ENCODE results near the gene SNX24.
"Not testable (repeated sequence)": the region's sequence is repeated elsewhere in the genome, so short reads cannot be mapped to it uniquely, and the experiment has no call there.

The SNX24 gene

GRCh38 chr5:122967625-122968024, 122.2 kb downstream of the SNX24 start:
- DNase-seq, result no peak

DNA sequence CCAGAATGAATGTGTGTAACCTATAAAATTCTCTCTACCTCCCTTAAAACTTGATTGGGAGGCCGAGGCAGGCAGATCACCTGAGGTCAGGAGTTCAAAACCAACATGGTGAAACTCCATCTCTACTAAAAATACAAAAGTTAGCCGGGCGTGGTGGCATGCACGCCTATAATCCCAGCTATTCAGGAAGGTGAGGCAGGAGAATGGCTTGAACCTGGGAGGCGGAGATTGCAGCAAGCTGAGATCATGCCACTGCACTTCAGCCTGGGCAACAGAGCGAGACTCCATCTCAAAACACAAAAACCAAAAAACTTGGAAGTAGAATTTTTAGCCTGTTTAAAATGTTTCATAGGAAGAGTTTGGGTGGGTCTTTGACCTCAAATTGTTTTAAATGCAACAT, 122.6 kb downstream of the SNX24 start:
- not testable (repeated sequence) for DNase-seq

GRCh38 chr5:122971333-122971732, 125.9 kb downstream of the SNX24 start:
- DNase-seq, result no peak

- DNase-seq, result no peak
Observed at GRCh38 chr5:122972877-122973276, 127.5 kb downstream of the SNX24 start.

DNA sequence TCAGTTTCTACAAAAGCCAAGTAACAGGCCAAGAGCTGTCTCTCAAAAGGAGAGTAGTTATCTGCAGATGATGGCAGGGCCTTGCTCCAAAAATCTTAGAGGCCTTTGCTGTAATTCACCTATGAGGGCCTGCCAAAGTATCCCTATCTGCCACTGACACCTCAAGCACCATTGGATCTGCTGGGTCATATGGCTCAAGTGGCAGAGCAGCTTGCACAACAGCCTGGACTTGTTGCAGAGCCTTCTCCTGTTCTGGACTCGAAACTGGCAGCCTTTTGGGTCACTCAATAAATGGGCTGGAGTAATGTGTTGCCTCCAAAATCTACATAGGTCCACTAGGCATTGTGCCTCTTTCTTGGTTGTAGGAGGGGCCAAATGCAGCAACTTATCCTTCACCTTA, 128.3 kb downstream of the SNX24 start:
- not testable (repeated sequence) for DNase-seq

DNA sequence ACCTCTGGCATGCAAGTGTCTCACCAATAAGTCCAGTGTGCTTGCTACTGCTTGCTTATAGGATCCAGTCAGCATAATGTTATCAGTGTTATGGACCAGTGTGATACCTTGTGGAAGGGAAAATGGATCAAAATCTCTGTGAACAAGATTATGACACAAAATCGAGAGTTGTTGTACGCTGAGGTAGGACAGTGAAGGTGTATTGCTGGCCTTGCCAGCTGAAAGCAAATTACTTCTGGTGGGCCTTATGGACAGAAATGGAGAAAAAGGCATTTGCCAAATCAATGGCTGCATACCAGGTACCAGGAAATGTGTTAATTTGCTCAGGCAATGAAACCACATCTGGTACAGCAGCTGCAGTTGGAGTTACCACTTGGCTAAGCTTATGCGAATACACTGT, 128.8 kb downstream of the SNX24 start:
- DNase-seq, result not testable (repeated sequence)

- DNase-seq, result no peak
Observed at GRCh38 chr5:122977319-122977718, 131.9 kb downstream of the SNX24 start.

DNA sequence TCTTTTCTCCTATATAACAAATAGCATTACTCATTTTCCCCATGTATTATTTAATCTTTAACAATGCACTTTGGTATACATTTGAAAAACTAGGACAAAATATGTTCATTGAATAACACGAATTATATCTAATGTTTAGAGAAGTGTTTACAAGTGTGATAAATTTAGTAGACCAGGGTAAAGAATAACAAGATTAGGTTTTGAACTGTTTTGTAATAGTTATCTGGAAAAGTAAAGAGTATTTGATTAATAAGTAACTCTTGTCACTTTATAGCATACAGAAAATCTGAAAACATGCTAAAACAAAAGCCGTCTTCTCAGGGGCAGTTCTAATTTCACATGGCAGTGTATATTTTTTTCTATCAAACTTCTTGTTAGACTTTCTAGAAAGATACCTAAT, 132.7 kb downstream of the SNX24 start:
- DNase-seq, result no peak

DNA sequence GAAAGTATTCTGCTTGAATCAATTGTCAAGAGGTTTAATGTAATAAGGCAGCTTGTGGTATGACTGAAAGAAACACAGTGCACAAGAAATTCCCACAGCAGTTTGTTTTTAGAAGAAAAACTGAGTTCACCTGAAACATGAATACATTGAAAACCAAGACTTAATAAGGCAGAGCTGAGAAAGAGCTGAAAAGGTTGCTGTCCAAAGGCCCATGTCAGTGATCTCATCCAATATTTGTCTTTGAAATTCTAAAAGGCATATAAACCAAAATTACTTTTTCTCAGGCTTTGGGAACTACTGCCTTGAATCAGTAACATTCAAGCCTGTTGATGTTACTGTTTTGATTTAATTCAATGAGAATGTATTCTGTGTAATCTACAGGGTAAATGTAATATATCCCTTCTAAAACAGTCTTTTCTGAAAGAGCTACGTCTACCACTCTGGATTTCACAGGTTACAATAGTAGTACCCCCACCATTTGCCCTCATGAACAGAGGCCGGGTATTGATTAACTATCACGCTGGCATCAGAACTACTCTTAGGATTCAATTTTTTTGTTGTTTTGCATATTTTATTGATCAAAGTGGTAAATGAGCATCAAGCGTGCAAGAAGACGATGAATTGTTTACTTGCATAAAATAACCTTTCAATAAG, 133.4 kb downstream of the SNX24 start:
- DNase-seq, result no peak

GRCh38 chr5:122981846-122982245, 136.4 kb downstream of the SNX24 start:
- no peak for DNase-seq

DNA sequence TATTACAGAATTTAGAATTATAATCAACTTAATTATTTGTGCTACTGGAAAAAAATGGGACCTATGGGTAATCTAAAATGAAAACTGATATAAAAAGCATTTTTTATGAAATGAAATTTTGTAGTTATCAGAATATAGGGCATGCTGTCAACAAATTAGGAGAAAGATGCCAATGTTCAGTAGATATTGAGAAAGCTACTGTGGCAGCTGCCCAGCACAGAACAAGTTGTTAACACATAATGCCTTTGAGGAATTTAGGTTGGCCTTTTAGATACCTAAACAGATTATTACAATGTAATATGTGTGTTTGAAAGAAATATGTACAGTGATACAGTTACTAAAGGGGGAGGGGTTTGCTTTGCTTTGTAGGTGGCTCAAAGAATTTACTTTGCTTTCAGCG, 137.0 kb downstream of the SNX24 start:
- DNase-seq, result no peak

DNA sequence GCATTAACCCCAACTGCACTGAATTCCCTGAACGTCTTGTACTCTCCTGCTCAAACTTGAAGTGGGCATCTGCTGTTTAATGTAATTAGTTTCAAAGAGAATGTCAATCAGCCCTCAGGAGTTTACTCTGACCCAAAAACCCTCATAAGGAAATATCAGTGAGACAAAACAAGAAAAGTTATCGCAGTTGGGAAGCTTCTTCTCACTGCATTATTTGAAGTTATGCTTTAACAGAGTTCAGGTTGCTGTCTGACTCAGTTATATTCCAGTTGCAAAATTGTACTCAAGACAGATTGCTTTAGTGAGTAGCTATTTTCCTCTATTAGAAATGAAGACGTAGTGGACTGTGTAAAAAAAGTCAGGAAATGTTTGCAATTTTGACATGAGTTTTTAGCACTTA, 139.0 kb downstream of the SNX24 start:
- DNase-seq, result no peak

DNA sequence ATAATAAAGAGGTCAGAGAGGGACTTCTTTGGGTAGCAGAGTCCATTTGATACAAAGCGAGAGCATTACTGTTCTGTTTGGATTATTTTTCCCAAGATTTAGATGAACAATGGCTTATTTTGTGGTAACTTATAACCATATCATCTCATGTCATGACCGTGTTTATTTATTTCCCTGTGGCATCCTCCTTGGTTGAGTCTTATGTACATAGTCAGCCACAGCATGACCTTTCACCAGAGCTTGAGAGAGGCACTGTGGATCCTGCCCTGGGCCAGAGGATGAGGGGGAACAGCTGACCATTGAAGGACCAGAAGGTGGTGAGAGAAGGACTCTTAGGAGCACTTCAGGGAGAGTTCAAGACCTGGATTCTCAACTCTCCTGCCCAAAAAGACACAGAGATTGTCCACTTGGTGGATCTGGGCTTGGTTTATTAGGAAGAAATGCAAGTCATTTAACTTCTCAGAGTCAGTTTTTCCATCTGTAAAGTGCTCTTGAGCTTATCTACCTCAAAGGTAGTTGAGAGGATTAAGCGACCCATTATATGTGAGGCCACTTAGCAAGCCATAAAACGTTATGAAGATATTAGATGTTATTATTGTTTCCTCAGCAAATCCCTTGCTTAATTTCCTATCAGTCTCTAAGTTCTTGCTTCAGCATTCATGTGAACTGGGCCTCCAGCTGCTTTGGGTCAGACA, 139.7 kb downstream of the SNX24 start:
- DNase-seq, result no peak

DNA sequence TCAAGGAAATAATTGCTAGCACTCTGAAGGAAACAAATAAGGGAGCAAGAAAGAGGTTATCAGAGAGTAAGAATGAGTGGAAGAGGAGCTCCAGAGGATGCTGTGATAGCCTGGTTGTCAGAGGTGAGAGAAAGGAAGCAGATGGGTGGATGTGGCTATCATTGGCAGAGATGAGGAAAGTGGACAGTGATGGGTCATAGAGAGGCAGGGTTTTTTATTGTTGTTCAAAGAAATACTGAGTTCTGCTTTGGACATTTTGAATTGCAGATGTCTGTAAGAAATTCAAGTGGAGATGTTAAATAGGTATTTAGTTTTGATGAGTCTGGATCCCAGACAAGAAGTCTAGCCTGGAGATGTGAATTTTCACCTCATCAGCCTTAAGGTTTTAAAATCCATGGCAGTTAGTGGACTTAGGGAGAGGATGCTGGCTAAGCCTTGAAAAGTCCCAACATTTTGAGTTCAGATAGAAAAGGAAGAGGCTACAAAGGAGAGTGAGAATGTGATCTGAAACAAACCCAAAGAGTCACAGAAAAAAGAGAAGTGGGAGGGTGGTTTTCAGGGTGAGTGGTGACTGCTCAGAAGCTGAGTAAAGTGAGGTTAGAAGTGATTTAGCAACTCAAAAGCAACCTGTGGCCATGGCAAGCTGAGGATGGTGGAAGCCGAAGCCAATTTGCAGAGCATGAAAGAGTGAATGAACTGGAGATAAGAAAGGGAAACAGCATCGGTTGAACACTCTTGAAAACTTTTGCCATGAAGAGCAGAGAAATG, 140.7 kb downstream of the SNX24 start:
- DNase-seq, result no peak

- DNase-seq, result no peak
Observed at GRCh38 chr5:122996091-122996490, 150.7 kb downstream of the SNX24 start.

GRCh38 chr5:122997294-122997693, 151.9 kb downstream of the SNX24 start:
- no peak for DNase-seq

- peak; percentile 43 to 70 for DNase-seq
Observed at GRCh38 chr5:122999947-123000563, 154.6 kb downstream of the SNX24 start.

- DNase-seq, result no peak
Observed at GRCh38 chr5:123000731-123001130, 155.3 kb downstream of the SNX24 start.

GRCh38 chr5:123001808-123002207, 156.4 kb downstream of the SNX24 start:
- no peak for DNase-seq

- DNase-seq, result no peak
Observed at GRCh38 chr5:123007182-123007581, 161.8 kb downstream of the SNX24 start.

DNA sequence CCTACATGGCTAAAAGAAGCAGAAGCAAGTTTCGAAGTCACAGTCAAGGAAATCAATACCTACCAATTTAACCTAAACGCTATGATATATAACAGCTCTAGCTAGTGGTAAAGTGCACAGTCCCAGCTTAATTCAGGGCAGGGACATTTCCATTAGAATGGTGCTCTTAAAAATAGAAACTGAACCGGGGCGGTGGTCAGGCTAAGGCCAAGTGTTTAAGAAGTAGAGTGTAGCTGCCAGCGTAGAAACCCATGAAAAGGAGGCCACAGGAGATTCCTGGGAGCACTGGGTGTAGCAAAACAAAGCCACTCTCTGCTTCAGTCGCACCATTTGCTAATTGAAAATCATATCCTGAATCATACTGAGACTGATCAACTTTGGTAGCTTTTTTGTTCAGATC, 162.3 kb downstream of the SNX24 start:
- DNase-seq, result no peak

GRCh38 chr5:123012321-123012720, 166.9 kb downstream of the SNX24 start:
- peak in 1 of 2 donors; percentile 6 for DNase-seq

DNA sequence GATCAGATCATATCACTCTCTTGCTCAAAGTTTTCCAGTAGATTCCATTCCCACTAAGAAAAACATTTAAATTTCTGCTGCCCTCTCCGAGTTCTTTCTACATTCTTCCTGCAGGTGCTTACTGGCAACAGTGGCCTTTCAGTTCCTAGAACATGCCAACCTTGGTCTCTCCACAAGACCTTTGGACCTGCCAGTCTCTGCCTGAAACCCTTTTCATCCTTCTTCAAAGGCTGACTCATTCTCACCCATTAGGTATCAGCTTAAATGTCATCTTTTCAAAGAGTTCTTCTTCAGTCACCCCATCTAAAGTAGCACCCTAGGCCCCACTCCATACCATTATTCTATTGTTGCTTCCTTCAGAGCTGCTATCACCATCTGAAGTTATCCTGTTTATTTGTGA, 169.3 kb downstream of the SNX24 start:
- no peak for DNase-seq

Data from inflammatory macrophage (primary cell).